Measurements from ENCODE around the gene HS6ST1. TPM values are rescaled to one million over a fixed set of nuclear protein-coding genes. Genes with fewer than 3 reads are reported as not detected.

Gene HS6ST1
- total and polyA plus RNA-seq, 2 of the 4 experiments (the other 2 are of a cell fraction): 29.9 to 36.9 TPM

DNA sequence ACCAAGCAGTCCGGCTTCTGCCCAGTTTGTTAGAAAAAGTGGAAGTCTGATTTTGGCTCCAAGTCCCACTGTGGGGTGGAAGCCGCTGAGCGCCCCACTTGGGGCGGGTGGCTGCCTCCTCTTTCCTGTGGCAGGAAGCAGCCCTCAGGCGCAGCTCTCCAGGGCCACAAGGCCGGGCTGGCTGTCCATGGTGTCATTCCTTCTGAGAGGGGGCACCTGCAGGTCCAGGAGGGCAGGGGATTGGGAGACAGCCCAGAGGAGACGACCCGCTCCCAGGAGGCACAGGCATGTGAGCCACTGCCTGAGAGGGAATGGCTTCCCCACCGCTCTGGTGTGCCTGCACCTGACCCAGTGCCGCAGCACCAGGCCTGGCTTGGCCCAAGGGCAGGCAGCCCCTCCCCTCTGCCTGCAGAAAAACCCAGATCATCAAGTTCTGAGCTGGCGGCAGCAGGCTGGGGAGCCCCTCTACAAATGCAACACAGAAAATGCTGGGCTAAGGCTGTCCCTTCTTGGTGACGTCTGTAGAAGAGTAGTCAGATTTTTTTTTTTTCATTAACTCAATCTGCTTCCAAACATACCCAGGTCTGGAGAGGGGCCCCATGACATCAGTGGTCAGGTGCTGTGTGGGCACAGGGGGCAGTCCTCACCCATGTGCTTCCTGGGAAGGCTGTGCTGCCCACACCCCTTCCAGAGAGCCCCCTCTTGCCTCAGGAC lies 38.4 kb downstream of the HS6ST1 start:
- in situ Hi-C loops (cut with MboI; ENCODE audit: low sequenced_read_pairs): no loop called here
- POLR2A ChIA-PET (ENCODE audit: unreplicated experiment): no interaction called here
- no peak for ATAC-seq (ENCODE audit: low read depth)

More for the DNA sequence above, 38.4 kb downstream of the HS6ST1 start:
- no TSS peak for BruUV-seq (replicated peaks)
- Histone ChIP-seq H4K8ac (ENCODE audit: low read depth in 2 of 2, low read length in 2 of 2) (no peak overlapping the region), H3K23ac (ENCODE audit: low read depth, low read length) (no peak overlapping the region), H3K27me3 (ENCODE audit: control insufficient read depth, insufficient read depth, low read length) (no peaks in the 10 kb centered on the region), H3K9ac (ENCODE audit: low read depth, low read length) (no peak overlapping the region), H3K18ac (ENCODE audit: low read depth, low read length) (no peak overlapping the region), H3K79me1 (ENCODE audit: low read depth in 1 of 2, low read length in 2 of 2) (peaks cover 44 to 95% of the 10 kb centered on the region in 2 experiments), H2BK120ac (ENCODE audit: low read depth, low read length) (no peak overlapping the region), H3K4me2 (ENCODE audit: low read depth, low read length) (no peak overlapping the region), H3K56ac (ENCODE audit: extremely low read depth, insufficient read depth, low read length) (no peak overlapping the region), H3K36me3 (ENCODE audit: control insufficient read depth, insufficient read depth, low read length) (peaks cover 60% of the 10 kb centered on the region), H3K27ac (ENCODE audit: insufficient read depth, low read length) (no peak overlapping the region), H3K14ac (replicated peaks; ENCODE audit: low read depth, low read length) (no peak overlapping the region), H4K91ac (ENCODE audit: insufficient read depth, low read depth, low read length) (no peak overlapping the region), H2AFZ (replicated peaks; ENCODE audit: low read length, poor library complexity) (no peak overlapping the region), H3K9me3 (ENCODE audit: control insufficient read depth, insufficient read depth, low read length) (no peaks in the 10 kb centered on the region), H3K4me1 (ENCODE audit: control insufficient read depth, insufficient read depth, low read length) (peaks cover 20% of the 10 kb centered on the region), H3K4me3 (ENCODE audit: insufficient read depth, low read depth, low read length) (no peak overlapping the region), H3K4ac (ENCODE audit: low read depth, low read length) (no peak overlapping the region), H2BK20ac (ENCODE audit: low read depth, low read length) (no peak overlapping the region), H2BK15ac (ENCODE audit: low read depth, low read length) (no peak overlapping the region), H4K20me1 (ENCODE audit: insufficient read depth, low read length) (peaks cover 98% of the 10 kb centered on the region), H2BK5ac (ENCODE audit: low read depth, low read length, poor library complexity, severe bottlenecking) (no peak overlapping the region), H3K9me1 (ENCODE audit: insufficient read depth, low read length) (peaks cover 21% of the 10 kb centered on the region), H2AK5ac (ENCODE audit: low read depth, low read length) (no peak overlapping the region), H4K5ac (ENCODE audit: low read depth, low read length) (no peak overlapping the region), H2AK9ac (replicated peaks; ENCODE audit: low read depth, low read length, poor library complexity) (peak overlapping the region; percentile 44)
- DNase-seq: no peak
- WGBS, 2 experiments (ENCODE audit: extremely low coverage in 2 of 2, insufficient read length in 1 of 2): 95% methylated on average over 4 of the region's 12 CpGs; no CpG with 5 or more reads in 1 of the 2 experiments
- CTCF ChIA-PET: no interaction called here
- TF ChIP-seq CTCF (conservative IDR thresholded peaks at IDR 0.05; ENCODE audit: low read depth, low read length) (no peak), MAZ (IDR thresholded peaks at IDR 0.05; ENCODE audit: borderline replicate concordance, low read depth, low read length) (no peak), RCOR1 (IDR thresholded peaks at IDR 0.05; ENCODE audit: insufficient replicate concordance, low read length) (no peak), MAFK (IDR thresholded peaks at IDR 0.05; ENCODE audit: low read depth, low read length) (no peak), FOS (IDR thresholded peaks at IDR 0.05; ENCODE audit: low read depth, low read length) (no peak), CEBPB (IDR thresholded peaks at IDR 0.05; ENCODE audit: low read depth, low read length) (no peak), CHD1 (IDR thresholded peaks at IDR 0.05; ENCODE audit: low read depth, low read length) (no peak), POLR2A (IDR thresholded peaks at IDR 0.05; ENCODE audit: low read depth, low read length) (no peak), BHLHE40 (IDR thresholded peaks at IDR 0.05; ENCODE audit: low read depth, low read length) (no peak), MXI1 (IDR thresholded peaks at IDR 0.05; ENCODE audit: borderline replicate concordance, low read depth, low read length) (no peak)
- dilution Hi-C loops (cut with HindIII; ENCODE audit: low sequenced_read_pairs, unreplicated experiment) (no loop called here), intact Hi-C loops (cut with micrococcal nuclease) (no loop called here)

Data from IMR-90 (cell line).